Suprapubic skin (tissue), 4 donors: ENCODE results near the gene PTGES2.

Experiments used
- POLR2A ChIP-seq, 2 donors: fragments of 450-650 bp; IDR thresholded peaks; one replicate each; pipeline ENCODE4 v1.6.1; 2017; ENCODE audit warnings: antibody characterized with exemption in 2 of 2, mild to moderate bottlenecking in 2 of 2, moderate library complexity in 2 of 2
- POLR2AphosphoS5 ChIP-seq, 3 donors: sonication (generic); formaldehyde crosslinking; IDR thresholded peaks; one replicate each; pipeline ENCODE4 v1.6.1; 2017; ENCODE audit warnings: antibody characterized with exemption in 3 of 3
- TF ChIP-seq, protein P1 (sequence below), 2 donors: fragments of 200-600 bp in 1 of 2; fragments of 450-650 bp in 1 of 2; sonication (generic) in 1 of 2; IDR thresholded peaks; one replicate each; pipeline ENCODE4 v1.5.1; 2016 to 2019; ENCODE audit warnings: antibody characterized with exemption in 2 of 2, mild to moderate bottlenecking in 1 of 2, moderate library complexity in 1 of 2

GRCh38 chr9:128128836-128129590 lies 1.5 kb upstream of the PTGES2 start:
- TF ChIP-seq, protein P1, sequence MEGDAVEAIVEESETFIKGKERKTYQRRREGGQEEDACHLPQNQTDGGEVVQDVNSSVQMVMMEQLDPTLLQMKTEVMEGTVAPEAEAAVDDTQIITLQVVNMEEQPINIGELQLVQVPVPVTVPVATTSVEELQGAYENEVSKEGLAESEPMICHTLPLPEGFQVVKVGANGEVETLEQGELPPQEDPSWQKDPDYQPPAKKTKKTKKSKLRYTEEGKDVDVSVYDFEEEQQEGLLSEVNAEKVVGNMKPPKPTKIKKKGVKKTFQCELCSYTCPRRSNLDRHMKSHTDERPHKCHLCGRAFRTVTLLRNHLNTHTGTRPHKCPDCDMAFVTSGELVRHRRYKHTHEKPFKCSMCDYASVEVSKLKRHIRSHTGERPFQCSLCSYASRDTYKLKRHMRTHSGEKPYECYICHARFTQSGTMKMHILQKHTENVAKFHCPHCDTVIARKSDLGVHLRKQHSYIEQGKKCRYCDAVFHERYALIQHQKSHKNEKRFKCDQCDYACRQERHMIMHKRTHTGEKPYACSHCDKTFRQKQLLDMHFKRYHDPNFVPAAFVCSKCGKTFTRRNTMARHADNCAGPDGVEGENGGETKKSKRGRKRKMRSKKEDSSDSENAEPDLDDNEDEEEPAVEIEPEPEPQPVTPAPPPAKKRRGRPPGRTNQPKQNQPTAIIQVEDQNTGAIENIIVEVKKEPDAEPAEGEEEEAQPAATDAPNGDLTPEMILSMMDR (IDR thresholded peaks at IDR 0.05): no peak
- TF ChIP-seq POLR2A (IDR thresholded peaks at IDR 0.05) (no peak), POLR2AphosphoS5 (IDR thresholded peaks at IDR 0.05) (no peak)
